Uterus (tissue), 2 donors: ENCODE measurements around the gene AGPAT4.

Source experiments
- POLR2A ChIP-seq, 2 donors: fragments of 450-650 bp; IDR thresholded peaks; one replicate each; pipeline ENCODE4 v1.6.1; 2016; ENCODE audit warnings: antibody characterized with exemption in 2 of 2, mild to moderate bottlenecking in 1 of 2, moderate library complexity in 1 of 2
- TF ChIP-seq, protein P1 (sequence below), 4 experiments: fragments of 200-600 bp in 2 of 4; fragments of 450-650 bp in 2 of 4; sonication (generic) in 2 of 4; IDR thresholded peaks; one replicate each; pipeline ENCODE4 v1.5.1; 2016 to 2019; ENCODE audit warnings: antibody characterized with exemption in 4 of 4, mild to moderate bottlenecking in 2 of 4, moderate library complexity in 1 of 4

DNA sequence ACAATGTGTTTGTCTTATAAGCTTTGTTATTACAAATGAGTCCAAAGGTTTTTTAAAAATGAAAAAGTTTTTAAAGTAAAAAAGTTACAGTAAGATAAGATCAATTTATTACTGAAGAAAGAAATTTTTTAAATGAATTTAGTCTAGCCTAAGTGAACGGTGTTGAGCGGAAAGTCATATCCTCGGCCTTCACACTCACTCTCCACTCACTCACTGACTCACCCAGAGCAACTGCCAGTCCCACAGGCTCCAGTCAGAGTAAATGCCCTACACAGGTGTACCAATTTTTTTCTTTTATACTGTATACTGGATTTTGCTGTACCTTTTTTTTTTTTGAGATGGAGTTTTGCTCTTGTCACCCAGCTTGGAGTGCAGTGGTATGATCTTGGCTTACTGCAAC, 42.7 kb upstream of the AGPAT4 start:
- TF ChIP-seq, protein P1, sequence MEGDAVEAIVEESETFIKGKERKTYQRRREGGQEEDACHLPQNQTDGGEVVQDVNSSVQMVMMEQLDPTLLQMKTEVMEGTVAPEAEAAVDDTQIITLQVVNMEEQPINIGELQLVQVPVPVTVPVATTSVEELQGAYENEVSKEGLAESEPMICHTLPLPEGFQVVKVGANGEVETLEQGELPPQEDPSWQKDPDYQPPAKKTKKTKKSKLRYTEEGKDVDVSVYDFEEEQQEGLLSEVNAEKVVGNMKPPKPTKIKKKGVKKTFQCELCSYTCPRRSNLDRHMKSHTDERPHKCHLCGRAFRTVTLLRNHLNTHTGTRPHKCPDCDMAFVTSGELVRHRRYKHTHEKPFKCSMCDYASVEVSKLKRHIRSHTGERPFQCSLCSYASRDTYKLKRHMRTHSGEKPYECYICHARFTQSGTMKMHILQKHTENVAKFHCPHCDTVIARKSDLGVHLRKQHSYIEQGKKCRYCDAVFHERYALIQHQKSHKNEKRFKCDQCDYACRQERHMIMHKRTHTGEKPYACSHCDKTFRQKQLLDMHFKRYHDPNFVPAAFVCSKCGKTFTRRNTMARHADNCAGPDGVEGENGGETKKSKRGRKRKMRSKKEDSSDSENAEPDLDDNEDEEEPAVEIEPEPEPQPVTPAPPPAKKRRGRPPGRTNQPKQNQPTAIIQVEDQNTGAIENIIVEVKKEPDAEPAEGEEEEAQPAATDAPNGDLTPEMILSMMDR (IDR thresholded peaks at IDR 0.05): no peak
- no peak for TF ChIP-seq POLR2A (IDR thresholded peaks at IDR 0.05)
